HG03139 (cell line): ENCODE data around the gene FAM120B.
A peak's percentile ranks its signal among the peaks of the same experiment; 100 is the strongest.

Experiments used
- ATAC-seq: cut with Tn5 transposase; IDR thresholded peaks from one replicate; pipeline ENCODE4 v1.9.1; 2021; ENCODE audit not compliant: unreplicated experiment

The FAM120B gene

GRCh38 chr6:170270984-170271593 lies 35.5 kb upstream of the FAM120B start:
- no peak for ATAC-seq

- ATAC-seq = peak; percentile 96
Measured at GRCh38 chr6:170271771-170272314, 34.7 kb upstream of the FAM120B start.

DNA sequence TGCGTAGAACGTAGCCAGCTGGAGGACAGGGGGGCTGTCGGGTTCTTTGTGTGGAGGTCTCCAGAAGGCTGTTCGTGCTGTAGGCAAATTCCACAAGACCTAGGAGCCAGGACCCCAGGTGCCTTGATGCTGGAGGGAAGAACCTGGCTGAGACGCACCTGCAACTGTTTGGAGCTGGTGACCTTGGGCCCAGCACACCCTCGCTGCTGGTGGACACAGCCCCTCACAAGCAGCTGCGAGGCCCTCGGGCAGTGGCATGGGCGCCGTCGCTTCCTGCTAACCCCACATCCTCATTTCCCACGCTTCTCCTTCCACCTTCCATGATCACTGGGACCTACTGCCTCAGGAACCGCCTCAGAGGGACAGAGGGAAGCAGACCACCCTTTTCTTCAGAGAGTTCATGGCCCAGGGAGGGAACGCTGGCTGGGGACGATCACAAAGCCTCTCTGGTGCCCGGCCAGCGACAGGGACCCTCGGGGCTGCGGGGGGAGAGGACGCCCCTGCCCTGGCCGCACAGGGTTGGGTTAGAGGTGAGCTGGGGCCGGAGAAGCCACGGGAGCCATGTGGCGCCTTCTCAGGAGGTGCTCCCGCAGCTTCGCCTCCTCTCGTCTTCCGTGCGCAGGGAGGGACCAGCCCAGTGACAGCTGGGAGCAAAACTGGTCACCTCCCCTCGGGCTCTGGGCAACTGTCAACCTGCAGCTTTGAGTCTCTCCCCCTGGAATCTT lies 34.1 kb upstream of the FAM120B start:
- no peak for ATAC-seq

DNA sequence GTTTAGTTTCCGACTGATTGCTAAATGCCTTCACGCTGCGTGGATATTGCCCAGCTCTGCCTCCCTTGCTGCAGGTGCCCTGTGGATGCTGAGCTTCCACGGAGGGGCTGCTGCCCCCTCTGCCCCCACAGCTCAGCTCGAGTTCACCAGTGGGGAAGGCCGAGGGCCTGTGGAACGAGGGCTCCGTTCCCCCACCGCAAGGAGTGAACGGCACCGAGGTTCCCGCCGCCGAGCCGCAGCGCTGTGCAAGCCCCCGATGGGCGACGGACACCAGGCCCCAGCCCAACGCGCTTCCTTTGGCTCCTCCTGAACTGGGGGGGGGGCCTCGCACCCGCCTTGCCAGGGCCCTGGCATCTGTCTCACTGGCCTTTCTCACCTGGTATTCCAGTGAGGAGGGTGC lies 33.4 kb upstream of the FAM120B start:
- no peak for ATAC-seq

GRCh38 chr6:170273681-170274080 lies 32.9 kb upstream of the FAM120B start:
- ATAC-seq = no peak

- ATAC-seq = no peak
Measured at GRCh38 chr6:170274713-170275560, 31.6 kb upstream of the FAM120B start.

GRCh38 chr6:170276369-170277057 lies 30.0 kb upstream of the FAM120B start:
- ATAC-seq = no peak

DNA sequence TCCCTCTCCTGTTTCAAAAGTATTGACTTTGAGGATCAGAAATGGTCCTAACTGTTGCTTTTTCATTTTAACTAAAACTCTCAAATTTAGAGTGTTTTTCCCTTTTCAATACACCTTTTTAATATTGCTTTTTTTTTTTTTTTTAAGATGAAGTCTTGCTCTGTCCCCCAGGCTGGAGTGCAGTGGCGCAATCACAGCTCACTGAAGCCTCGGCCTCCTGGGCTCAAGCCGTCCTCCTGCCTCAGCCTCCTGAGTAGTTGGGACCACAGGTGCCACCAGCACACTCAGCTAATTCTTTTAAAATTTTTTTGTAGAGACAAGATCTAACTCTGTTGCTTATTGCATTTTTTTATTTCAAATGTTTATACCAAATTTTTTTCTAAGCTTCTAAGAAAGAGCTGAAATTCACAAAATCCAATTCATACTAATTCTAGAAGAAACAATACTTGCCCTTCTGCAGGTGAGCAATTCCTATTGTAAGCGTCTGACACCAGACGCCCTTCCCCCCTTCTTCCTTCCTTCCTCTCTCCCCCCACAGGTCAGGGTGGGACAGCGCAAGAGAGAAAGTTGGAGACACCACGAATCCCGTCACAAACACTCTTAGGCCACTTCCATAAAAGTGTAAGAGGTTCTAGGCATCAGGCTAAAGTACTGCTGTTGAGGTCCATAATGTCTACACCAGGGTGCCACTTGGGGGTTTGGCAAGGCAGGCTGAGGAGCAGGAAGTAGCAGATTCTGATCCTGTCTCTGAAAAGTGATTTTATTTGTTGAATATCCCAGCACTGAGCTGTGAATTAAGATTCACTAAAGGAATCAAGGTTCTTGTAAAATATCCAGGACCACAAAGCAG lies 28.4 kb upstream of the FAM120B start:
- no peak for ATAC-seq

DNA sequence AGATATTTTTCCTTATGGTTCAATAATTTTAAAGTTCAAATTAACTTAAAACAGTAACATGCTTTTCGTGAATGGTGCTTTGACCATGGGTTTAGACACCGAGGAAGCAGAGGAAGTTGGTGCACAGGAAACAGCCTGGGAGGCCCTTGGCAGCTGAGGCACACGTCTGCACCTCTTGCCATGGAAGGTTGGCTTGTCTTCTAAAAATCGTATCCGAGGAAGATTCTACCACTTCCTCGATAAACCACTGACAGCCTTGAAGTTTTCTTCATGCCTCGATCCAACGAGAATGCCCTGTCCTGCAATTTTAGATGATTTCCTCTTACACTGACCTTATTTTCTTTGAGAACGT lies 27.8 kb upstream of the FAM120B start:
- no peak for ATAC-seq

DNA sequence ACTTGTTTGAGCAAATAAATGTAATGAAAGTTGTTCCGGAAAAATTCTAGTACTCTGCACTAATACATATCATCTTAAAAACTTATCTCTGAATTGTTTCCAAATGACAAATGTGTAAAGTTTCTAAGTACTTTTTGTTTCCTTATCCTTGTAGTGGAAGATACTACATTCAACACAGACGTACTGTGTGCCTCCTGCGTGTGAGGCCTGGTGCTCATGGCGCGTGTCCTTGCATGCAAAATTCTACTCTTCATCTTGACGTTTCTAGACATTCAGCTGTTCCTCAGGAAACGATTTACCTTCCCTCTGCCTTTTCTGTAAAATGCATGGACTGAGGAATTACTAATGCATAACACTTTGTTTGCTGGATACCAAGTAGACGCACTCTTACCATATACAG lies 27.1 kb upstream of the FAM120B start:
- no peak for ATAC-seq

DNA sequence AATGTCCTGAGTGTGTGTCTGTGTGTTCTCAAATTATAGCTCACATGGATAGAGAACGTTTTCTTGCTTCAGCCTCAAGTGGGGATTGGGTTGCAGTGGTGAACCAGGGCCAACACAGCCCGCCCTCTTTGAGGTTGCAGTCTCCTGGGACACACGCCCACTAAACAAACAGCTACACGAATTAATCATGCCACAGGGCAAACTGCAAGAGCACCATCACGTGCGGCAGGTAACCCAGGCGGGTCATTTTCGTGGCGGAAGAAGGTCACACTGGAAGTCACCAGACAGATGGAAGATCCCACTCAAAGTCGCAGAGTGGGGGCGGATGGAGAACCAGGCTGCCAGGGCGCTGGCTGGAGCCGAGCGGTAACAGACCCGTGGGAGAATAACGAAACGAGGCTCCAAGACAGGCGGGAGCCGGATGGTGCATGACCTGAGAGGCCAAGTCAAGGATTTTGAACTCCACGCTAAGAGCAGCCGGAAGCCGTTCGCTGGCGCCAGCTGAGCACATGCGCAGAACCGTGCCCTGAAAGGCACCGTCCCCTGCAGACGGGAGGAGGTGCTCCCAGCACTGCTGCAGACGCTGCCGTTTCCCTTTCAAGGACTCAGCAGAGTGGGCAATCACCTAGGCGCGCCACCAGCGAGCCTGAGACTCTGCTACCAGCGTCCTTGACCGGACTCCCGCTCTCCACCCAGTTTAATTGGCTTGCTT lies 26.4 kb upstream of the FAM120B start:
- ATAC-seq = peak; percentile 61

- ATAC-seq = peak; percentile 28
Measured at GRCh38 chr6:170280689-170281045, 25.9 kb upstream of the FAM120B start.

- no peak for ATAC-seq
Measured at GRCh38 chr6:170281331-170282292, 24.9 kb upstream of the FAM120B start.

- no peak for ATAC-seq
Measured at GRCh38 chr6:170282512-170283158, 23.9 kb upstream of the FAM120B start.

DNA sequence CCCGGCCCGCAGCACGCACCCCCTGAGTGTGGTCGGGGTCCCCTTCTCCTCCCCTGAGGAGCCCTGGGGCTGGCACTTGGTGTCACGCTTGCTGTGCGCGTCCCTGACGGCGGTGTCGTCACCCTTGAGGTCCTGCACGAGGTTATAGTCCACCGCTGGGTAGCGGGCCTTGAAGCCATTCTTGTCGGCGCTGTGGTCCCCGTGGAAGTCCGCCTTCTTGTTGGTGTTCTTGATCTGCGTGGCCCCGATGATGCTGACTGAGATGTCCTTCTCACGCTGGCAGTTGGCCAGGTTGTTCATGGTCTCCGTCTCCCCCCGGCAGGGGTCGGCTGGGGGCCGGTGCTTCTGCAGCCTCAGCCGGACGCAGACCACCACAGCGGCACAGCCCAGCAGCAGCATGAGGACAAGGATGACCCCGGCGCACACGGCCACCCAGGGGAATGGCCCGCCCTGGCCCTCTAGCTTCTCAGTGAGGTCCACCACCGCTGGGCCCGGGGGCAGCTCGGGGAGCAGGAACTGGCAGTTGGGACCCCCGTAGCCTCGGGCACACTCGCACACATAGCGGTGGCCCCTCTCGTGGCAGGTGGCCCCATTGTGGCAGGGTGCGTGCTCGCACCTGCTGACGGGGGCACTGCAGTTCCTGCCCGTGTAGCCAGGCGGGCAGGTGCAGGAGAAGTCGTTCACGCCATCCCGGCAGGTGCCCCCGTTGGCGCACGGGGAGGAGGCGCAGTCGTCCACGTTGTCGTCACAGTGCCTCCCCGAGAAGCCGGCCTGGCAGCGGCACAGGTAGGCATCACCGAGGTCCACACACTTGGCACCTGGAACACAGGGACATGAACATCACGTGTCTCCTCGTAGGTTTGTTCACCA lies 23.1 kb upstream of the FAM120B start:
- no peak for ATAC-seq

DNA sequence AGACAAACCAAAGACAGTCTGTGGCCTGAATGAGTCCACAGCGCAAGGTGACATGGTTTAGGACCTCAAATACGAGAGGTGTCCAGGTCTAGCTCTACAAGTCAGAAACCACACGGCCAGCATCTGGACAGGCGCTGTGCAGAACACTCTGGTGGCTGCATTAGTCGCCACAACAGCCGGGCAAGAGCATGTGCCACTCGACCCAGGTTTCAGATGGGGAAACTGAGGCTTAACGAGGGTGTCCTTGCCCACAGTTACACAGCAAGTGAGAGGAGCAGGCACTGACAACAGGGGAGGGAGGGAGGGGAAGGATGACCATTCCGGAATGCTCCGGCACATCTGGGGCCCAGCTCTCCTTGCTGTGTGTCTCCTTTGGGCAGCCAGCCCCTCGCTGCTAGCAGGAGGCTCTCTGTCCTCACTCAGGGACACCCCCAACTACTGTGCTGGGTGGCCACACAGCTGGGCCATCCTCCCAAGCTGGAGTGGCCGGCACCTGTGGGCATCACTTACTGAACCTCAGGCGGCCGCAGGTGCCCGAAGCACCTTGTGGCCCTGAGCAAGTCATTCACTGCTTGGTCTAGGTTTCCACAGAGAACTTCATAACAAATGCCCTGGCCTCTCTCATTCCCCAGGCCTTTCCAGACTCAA lies 22.3 kb upstream of the FAM120B start:
- ATAC-seq = no peak
